Loucy (cell line): ENCODE data around the gene SSBP3.

Experiments used
- H2AFZ ChIP-seq: fragments of 200-600 bp; sonication (generic); 2 replicates; pipeline ENCODE4 v1.6.0; 2016; ENCODE audit warnings: antibody characterized with exemption, mild to moderate bottlenecking, low read length, moderate library complexity
- H3F3A ChIP-seq: fragments of 200-600 bp; 2 replicates; pipeline ENCODE4 v1.6.0; 2016; ENCODE audit warnings: antibody characterized with exemption, low read depth, mild to moderate bottlenecking
- H3K27me3 ChIP-seq: fragments of 200-600 bp; sonication (generic); 2 replicates; pipeline ENCODE4 v1.6.1; 2014; ENCODE audit warnings: low read length, mild to moderate bottlenecking; ENCODE audit not compliant: insufficient read depth, poor library complexity, severe bottlenecking
- H3K36me3 ChIP-seq: fragments of 200-600 bp; sonication (generic); 2 replicates; pipeline ENCODE4 v1.6.1; 2016; ENCODE audit warnings: low read length; ENCODE audit not compliant: insufficient read depth
- H3K4me1 ChIP-seq: fragments of 200-600 bp; sonication (generic); 2 replicates; pipeline ENCODE4 v1.5.1; 2014; ENCODE audit warnings: low read length, mild to moderate bottlenecking; ENCODE audit not compliant: insufficient read depth, poor library complexity, severe bottlenecking
- H3K4me2 ChIP-seq: fragments of 200-600 bp; sonication (generic); 2 replicates; pipeline ENCODE4 v1.6.0; 2014; ENCODE audit warnings: antibody characterized with exemption, low read length, low read depth, mild to moderate bottlenecking; ENCODE audit not compliant: poor library complexity, severe bottlenecking
- H3K4me3 ChIP-seq: fragments of 200-600 bp; sonication (generic); 2 replicates; pipeline ENCODE4 v1.5.1; 2014; ENCODE audit warnings: low read length, mild to moderate bottlenecking, mixed read lengths; ENCODE audit not compliant: poor library complexity, severe bottlenecking
- H3K79me2 ChIP-seq: fragments of 200-600 bp; sonication (generic); 2 replicates; pipeline ENCODE4 v1.6.1; 2014; ENCODE audit warnings: low read length; ENCODE audit not compliant: insufficient read depth
- H3K9ac ChIP-seq: fragments of 200-600 bp; sonication (generic); 2 replicates; pipeline ENCODE4 v1.6.0; 2014; ENCODE audit warnings: mild to moderate bottlenecking, low read depth, low read length, moderate library complexity; ENCODE audit not compliant: poor library complexity, severe bottlenecking
- H3K9me2 ChIP-seq: fragments of 200-600 bp; sonication (generic); replicated peaks from 2 replicates; pipeline ENCODE4 v1.6.1; 2016; ENCODE audit warnings: low read depth, low read length, mixed read lengths
- H3K9me3 ChIP-seq: fragments of 200-600 bp; sonication (generic); 2 replicates; pipeline ENCODE4 v1.6.1; 2014; ENCODE audit warnings: mild to moderate bottlenecking, antibody characterized with exemption, low read length, low read depth; ENCODE audit not compliant: insufficient read depth
- H4K20me1 ChIP-seq: fragments of 200-600 bp; sonication (generic); 2 replicates; pipeline ENCODE4 v1.6.0; 2014; ENCODE audit warnings: antibody characterized with exemption, low read length, mild to moderate bottlenecking; ENCODE audit not compliant: insufficient read depth, poor library complexity, severe bottlenecking
- CTCF ChIP-seq: fragments of 200-600 bp; sonication (generic); conservative IDR thresholded peaks from 2 replicates; pipeline ENCODE4 v1.5.1; 2014; ENCODE audit warnings: mild to moderate bottlenecking, antibody characterized with exemption, low read length
- EZH2phosphoT487 ChIP-seq: fragments of 200-600 bp; IDR thresholded peaks from 2 replicates; pipeline ENCODE4 v1.6.1; 2018; ENCODE audit warnings: antibody characterized with exemption, mild to moderate bottlenecking, moderate library complexity, borderline replicate concordance

SSBP3 gene

GRCh38 chr1:54364582-54364981 lies 41.6 kb downstream of the SSBP3 start:
- no peak overlapping the region for H2AFZ ChIP-seq
- no peak overlapping the region for H3K4me3 ChIP-seq
- no peaks in the 10 kb centered on the region for H3K4me1 ChIP-seq
- H4K20me1 ChIP-seq: peaks cover 36% of the 10 kb centered on the region
- peaks cover 81% of the 10 kb centered on the region; the same call in 1 of the 2 replicates for H3K79me2 ChIP-seq
- no peak overlapping the region for H3K9ac ChIP-seq
- no peak overlapping the region for H3K4me2 ChIP-seq
- peaks cover 18% of the 10 kb centered on the region; the same call in 1 of the 2 replicates for H3K36me3 ChIP-seq
- TF ChIP-seq CTCF (no peak), EZH2phosphoT487 (no peak)
- H3F3A ChIP-seq: no peaks in the 10 kb centered on the region
- H3K9me3 ChIP-seq: no peaks in the 10 kb centered on the region
- no peaks in the 10 kb centered on the region for H3K27me3 ChIP-seq
- no peaks in the 10 kb centered on the region for H3K9me2 ChIP-seq

GRCh38 chr1:54363925-54364324 lies 42.3 kb downstream of the SSBP3 start:
- H2AFZ ChIP-seq: no peak overlapping the region
- no peaks in the 10 kb centered on the region for H3K4me1 ChIP-seq
- H3K27me3 ChIP-seq: no peaks in the 10 kb centered on the region
- H3K79me2 ChIP-seq: peaks cover 81% of the 10 kb centered on the region
- TF ChIP-seq CTCF: no peak
- no peak overlapping the region for H3K4me3 ChIP-seq
- no peaks in the 10 kb centered on the region for H3K9me3 ChIP-seq
- H3K36me3 ChIP-seq: peaks cover 20% of the 10 kb centered on the region; the same call in 1 of the 2 replicates
- H4K20me1 ChIP-seq: peaks cover 32% of the 10 kb centered on the region
- H3K9me2 ChIP-seq: no peaks in the 10 kb centered on the region
- no peak overlapping the region for H3K9ac ChIP-seq
- H3K4me2 ChIP-seq: no peak overlapping the region
- H3F3A ChIP-seq: no peaks in the 10 kb centered on the region

- Histone ChIP-seq H4K20me1 (peaks cover 32% of the 10 kb centered on the region), H3K9me2 (no peaks in the 10 kb centered on the region), H3F3A (no peaks in the 10 kb centered on the region), H3K27me3 (no peaks in the 10 kb centered on the region), H3K4me3 (no peak overlapping the region), H3K9me3 (no peaks in the 10 kb centered on the region), H2AFZ (no peak overlapping the region), H3K79me2 (peaks cover 80% of the 10 kb centered on the region), H3K9ac (no peak overlapping the region), H3K4me1 (no peaks in the 10 kb centered on the region), H3K4me2 (no peak overlapping the region), H3K36me3 (peaks cover 29% of the 10 kb centered on the region; the same call in 1 of the 2 replicates)
- TF ChIP-seq EZH2phosphoT487: no peak
- TF ChIP-seq CTCF: no peak
Measured at GRCh38 chr1:54362881-54363340, 43.3 kb downstream of the SSBP3 start.
